PC-3 (cell line): ENCODE data around the gene SAPCD1. TPM values are rescaled to one million over a fixed set of nuclear protein-coding genes. Genes with fewer than 3 reads are reported as not detected.

Experiments
- ATAC-seq: fragments of 200-7000 bp; cut with Tn5 transposase; 2 replicates; pipeline ENCODE4 v1.9.1; 2020; ENCODE audit warnings: mild to moderate bottlenecking, moderate library complexity
- BruUV-seq: library from RNA; stranded (reverse); fragments of 400-500 nt; replicated peaks from 2 replicates; lab custom pipeline; 2021; lab: Mats Ljungman, UMichigan
- CTCF ChIA-PET: fragments of 300-600 bp; sonication (Branson Sonifier 250); formaldehyde crosslinking; loops from one replicate; lab custom pipeline; 2022; ENCODE audit warnings: antibody characterized with exemption; lab: Charles Lee
- POLR2A ChIA-PET: fragments of 300-600 bp; sonication (Branson Sonifier 250); formaldehyde crosslinking; loops from one replicate; lab custom pipeline; 2022; ENCODE audit warnings: antibody characterized with exemption; ENCODE audit not compliant: unreplicated experiment; lab: Charles Lee
- DNase-seq: peaks from one replicate; pipeline ENCODE4 v3.0.0-alpha.2; 2015
- H2AFZ ChIP-seq: fragments of 300-600 bp; sonication (generic); 2 replicates; pipeline ENCODE4 v1.6.0; 2016; ENCODE audit warnings: antibody characterized with exemption, low read length
- H3F3A ChIP-seq: fragments of 300-600 bp; sonication (generic); one replicate; pipeline ENCODE4 v1.6.0; 2017; ENCODE audit warnings: antibody characterized with exemption, low read length, control low read depth, mild to moderate bottlenecking; ENCODE audit not compliant: unreplicated experiment
- H3K27ac ChIP-seq: fragments of 300-600 bp; sonication (generic); 2 replicates; pipeline ENCODE4 v1.5.1; 2016; ENCODE audit warnings: mild to moderate bottlenecking, low read length
- H3K27me3 ChIP-seq: fragments of 300-600 bp; sonication (generic); 2 replicates; pipeline ENCODE4 v1.6.1; 2016; ENCODE audit warnings: low read length, mixed read lengths
- H3K36me3 ChIP-seq: fragments of 300-600 bp; sonication (generic); 2 replicates; pipeline ENCODE4 v1.6.1; 2016; ENCODE audit warnings: low read depth, mixed run types, low read length, mixed read lengths
- H3K4me1 ChIP-seq: fragments of 300-600 bp; sonication (generic); 2 replicates; pipeline ENCODE4 v1.5.1; 2016; ENCODE audit warnings: low read length; ENCODE audit not compliant: insufficient read depth
- H3K4me2 ChIP-seq: fragments of 300-600 bp; sonication (generic); 2 replicates; pipeline ENCODE4 v1.6.0; 2016; ENCODE audit warnings: low read length
- H3K4me3 ChIP-seq: fragments of 300-600 bp; sonication (generic); 2 replicates; pipeline ENCODE4 v1.5.1; 2016; ENCODE audit warnings: mild to moderate bottlenecking, low read length, mixed read lengths
- H3K79me2 ChIP-seq: fragments of 300-600 bp; sonication (generic); 2 replicates; pipeline ENCODE4 v1.6.1; 2017; ENCODE audit warnings: low read length, mixed read lengths
- H3K9ac ChIP-seq: fragments of 300-600 bp; sonication (generic); 2 replicates; pipeline ENCODE4 v1.6.0; 2016; ENCODE audit warnings: mild to moderate bottlenecking, low read length
- H3K9me2 ChIP-seq: fragments of 300-600 bp; sonication (generic); replicated peaks from 2 replicates; pipeline ENCODE4 v1.6.1; 2016; ENCODE audit warnings: mixed run types, low read length, mixed read lengths
- H3K9me3 ChIP-seq: fragments of 300-600 bp; sonication (generic); 2 replicates; pipeline ENCODE4 v1.6.1; 2016; ENCODE audit warnings: low read length, mixed read lengths
- H4K20me1 ChIP-seq: fragments of 300-600 bp; sonication (generic); 2 replicates; pipeline ENCODE4 v1.6.1; 2016; ENCODE audit warnings: low read length, mixed read lengths
- EZH2 ChIP-seq: fragments of 300-600 bp; sonication (generic); IDR thresholded peaks from one replicate; pipeline ENCODE4 v1.6.1; 2017; ENCODE audit warnings: antibody characterized with exemption, mild to moderate bottlenecking, low read length; ENCODE audit not compliant: unreplicated experiment
- EZH2phosphoT487 ChIP-seq: fragments of 300-600 bp; sonication (generic); IDR thresholded peaks from 2 replicates; pipeline ENCODE4 v1.6.1; 2018; ENCODE audit warnings: mild to moderate bottlenecking, antibody characterized with exemption, low read length, borderline replicate concordance
- intact Hi-C: fragments of 100-400 bp; cut with micrococcal nuclease; formaldehyde crosslinking; loops from 2 replicates; pipeline ENCODE4 v1.9.0; 2023
- total RNA-seq: library from RNA; depleted of rRNA; stranded (reverse); fragments of >200 nt; gene quantifications from 2 replicates; pipeline ENCODE4 v1.2.3, GENCODE V29; 2014
- TF ChIP-seq, protein P1 (sequence below): fragments of 300-600 bp; sonication (generic); conservative IDR thresholded peaks from 2 replicates; pipeline ENCODE4 v1.5.1; 2017; ENCODE audit warnings: antibody characterized with exemption, low read depth, mild to moderate bottlenecking, low read length

The SAPCD1 gene
- total RNA-seq, 1 experiment from 2014 or later, result 4.2 TPM

DNA sequence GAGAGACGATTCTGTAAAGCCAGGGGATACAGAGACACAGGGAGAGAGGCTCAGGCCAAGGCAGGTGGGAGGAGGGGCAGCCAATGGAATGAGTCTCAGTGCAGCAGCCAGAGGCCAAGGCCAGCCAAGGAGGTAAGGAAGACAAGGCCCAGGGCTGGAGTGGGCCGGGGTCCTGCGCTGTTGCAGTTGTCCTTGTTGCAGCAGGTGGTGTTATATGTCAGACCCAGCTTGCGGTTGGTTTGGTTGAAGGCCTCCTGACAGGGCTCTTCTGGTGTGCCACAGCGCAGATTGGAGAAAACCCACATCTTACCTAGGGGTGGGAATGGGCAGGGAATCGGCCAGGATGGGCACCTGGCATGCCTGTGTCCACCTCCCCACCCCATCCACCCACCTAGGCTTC is 43.5 kb upstream of the SAPCD1 start:
- Histone ChIP-seq H2AFZ (no peak overlapping the region), H3K4me1 (peaks cover 29% of the 10 kb centered on the region), H3K4me3 (no peak overlapping the region), H3K27me3 (no peaks in the 10 kb centered on the region), H3K9me3 (no peaks in the 10 kb centered on the region), H3K36me3 (no peaks in the 10 kb centered on the region), H4K20me1 (no peaks in the 10 kb centered on the region), H3K9me2 (no peaks in the 10 kb centered on the region), H3K4me2 (peak overlapping the region; percentile 58), H3F3A (no peaks in the 10 kb centered on the region), H3K27ac (peak overlapping the region; percentile 51), H3K79me2 (no peaks in the 10 kb centered on the region), H3K9ac (no peak overlapping the region)
- ChIA-PET POLR2A (no interaction called here), CTCF (interaction anchor here (0.6 kb wide), 1 partner anchor 47 kb away, joined by 3 read pairs; no protein-coding TSS in a partner anchor)
- no peak for ATAC-seq
- intact Hi-C loops, result loop anchor here (10.0 kb wide), 1 partner anchor 46 kb away; the partner anchor contains the start of gene SAPCD1
- no TSS peak for BruUV-seq
- DNase-seq, result no peak
- TF ChIP-seq, protein P1, sequence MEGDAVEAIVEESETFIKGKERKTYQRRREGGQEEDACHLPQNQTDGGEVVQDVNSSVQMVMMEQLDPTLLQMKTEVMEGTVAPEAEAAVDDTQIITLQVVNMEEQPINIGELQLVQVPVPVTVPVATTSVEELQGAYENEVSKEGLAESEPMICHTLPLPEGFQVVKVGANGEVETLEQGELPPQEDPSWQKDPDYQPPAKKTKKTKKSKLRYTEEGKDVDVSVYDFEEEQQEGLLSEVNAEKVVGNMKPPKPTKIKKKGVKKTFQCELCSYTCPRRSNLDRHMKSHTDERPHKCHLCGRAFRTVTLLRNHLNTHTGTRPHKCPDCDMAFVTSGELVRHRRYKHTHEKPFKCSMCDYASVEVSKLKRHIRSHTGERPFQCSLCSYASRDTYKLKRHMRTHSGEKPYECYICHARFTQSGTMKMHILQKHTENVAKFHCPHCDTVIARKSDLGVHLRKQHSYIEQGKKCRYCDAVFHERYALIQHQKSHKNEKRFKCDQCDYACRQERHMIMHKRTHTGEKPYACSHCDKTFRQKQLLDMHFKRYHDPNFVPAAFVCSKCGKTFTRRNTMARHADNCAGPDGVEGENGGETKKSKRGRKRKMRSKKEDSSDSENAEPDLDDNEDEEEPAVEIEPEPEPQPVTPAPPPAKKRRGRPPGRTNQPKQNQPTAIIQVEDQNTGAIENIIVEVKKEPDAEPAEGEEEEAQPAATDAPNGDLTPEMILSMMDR, result no peak
- TF ChIP-seq EZH2, result no peak
- no peak for TF ChIP-seq EZH2phosphoT487

DNA sequence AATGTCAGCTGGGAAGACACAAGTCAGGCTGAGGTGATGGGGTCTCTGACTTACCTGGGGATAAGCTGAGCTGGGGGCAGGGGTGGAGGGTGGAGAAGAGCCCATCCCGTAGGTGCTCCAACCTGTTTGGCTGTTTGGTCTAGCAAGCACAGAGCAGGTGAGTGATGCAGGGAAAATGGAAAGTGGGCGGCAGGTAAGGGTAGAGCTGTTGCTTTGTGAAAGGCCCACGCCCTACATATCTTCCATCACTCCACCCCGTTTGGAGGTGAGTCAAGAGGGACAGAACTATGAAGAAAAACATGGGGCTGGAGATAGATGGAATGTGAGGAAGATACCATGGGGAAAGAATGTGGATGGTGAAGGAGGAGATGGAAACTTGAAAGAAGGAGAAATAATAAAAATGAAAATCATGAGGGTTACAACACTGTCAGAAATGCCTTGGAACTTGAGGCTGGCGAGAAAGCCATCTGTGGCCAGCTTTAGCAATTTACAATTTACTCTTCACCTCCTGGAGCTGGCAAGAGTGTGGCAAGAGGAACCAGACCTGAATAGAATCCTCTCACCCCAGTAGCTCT is 42.2 kb upstream of the SAPCD1 start:
- Histone ChIP-seq H3K9me3 (no peaks in the 10 kb centered on the region), H3K9me2 (no peaks in the 10 kb centered on the region), H3K9ac (no peak overlapping the region), H3K79me2 (no peaks in the 10 kb centered on the region), H3K4me2 (no peak overlapping the region), H3K27me3 (no peaks in the 10 kb centered on the region), H2AFZ (no peak overlapping the region), H3F3A (no peaks in the 10 kb centered on the region), H4K20me1 (no peaks in the 10 kb centered on the region), H3K36me3 (no peaks in the 10 kb centered on the region), H3K4me1 (peaks cover 29% of the 10 kb centered on the region), H3K4me3 (no peak overlapping the region), H3K27ac (no peak overlapping the region)
- ChIA-PET POLR2A (no interaction called here), CTCF (no interaction called here)
- ATAC-seq, result no peak
- intact Hi-C loops, result no loop called here
- peak; percentile 37 for DNase-seq
- no TSS peak for BruUV-seq
- no peak for TF ChIP-seq EZH2
- TF ChIP-seq, protein P1, result no peak
- TF ChIP-seq EZH2phosphoT487, result no peak

DNA sequence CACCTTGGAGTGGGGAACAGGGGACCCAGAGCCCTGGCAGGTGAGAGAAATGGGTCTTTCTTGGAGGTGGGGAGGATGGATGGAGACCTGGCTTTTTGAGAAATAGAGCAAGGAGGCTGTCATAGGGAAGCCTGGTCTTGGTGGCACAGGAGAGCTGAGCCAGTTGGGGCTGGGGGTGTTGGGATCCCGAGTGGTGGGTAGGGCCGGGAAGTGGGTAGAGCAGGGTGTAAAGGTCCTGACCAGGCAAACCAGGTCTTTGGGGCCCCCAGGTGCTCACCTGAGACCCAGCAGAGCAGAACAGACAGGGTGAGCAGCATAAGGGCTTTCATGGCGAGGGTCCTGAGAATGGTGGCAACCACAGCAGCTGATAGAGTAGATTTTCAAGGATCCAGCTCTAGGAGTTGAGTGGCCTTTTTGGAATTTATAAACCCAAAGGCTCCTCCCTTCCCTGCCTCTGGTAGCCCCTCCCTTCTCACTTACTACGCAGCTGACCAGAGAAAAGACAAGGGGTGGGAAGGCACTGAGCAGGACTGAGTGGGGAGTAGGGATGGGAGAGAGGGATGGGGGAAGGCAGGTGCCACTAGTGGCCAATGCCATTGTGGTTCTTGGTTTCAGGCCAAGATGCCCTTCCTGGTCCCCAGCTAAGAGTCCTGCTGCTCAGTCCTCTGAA is 41.0 kb upstream of the SAPCD1 start, which contains the start of gene LY6G6C:
TSS of gene LY6G6C (minus strand) at position 396 of the 670 bp plus-strand sequence. CDS start at position 329, 67 bp downstream.
- Histone ChIP-seq H3F3A (no peaks in the 10 kb centered on the region), H3K4me2 (no peak within 1 kb of the TSS), H3K4me3 (no peak within 1 kb of the TSS), H3K9me2 (no peaks in the 10 kb centered on the region), H3K9me3 (no peaks in the 10 kb centered on the region), H4K20me1 (no peaks in the 10 kb centered on the region), H3K27me3 (no peaks in the 10 kb centered on the region), H3K36me3 (no peaks in the 10 kb centered on the region), H3K9ac (no peak within 1 kb of the TSS), H2AFZ (no peak within 1 kb of the TSS), H3K27ac (no peak within 1 kb of the TSS), H3K79me2 (no peaks in the 10 kb centered on the region), H3K4me1 (peaks cover 29% of the 10 kb centered on the region)
- ChIA-PET CTCF (no interaction called here), POLR2A (interaction anchor here (0.6 kb wide), 1 partner anchor 55 kb away, joined by 6 read pairs; no protein-coding TSS in a partner anchor)
- ATAC-seq (no peak), DNase-seq (no peak)
- no TSS peak for BruUV-seq
- TF ChIP-seq EZH2phosphoT487, result no peak
- TF ChIP-seq, protein P1, result no peak
- TF ChIP-seq EZH2, result no peak
- intact Hi-C loops, result no loop called here
